HepG2 (cell line): ENCODE measurements around the gene ADGRB2. TPM values are rescaled to one million over a fixed set of nuclear protein-coding genes. Genes with fewer than 3 reads are reported as not detected.

Experiments used
- ATAC-seq: fragments of 200-7000 bp; cut with Tn5 transposase; 3 replicates; pipeline ENCODE4 v1.9.1; 2020; ENCODE audit warnings: mild to moderate bottlenecking, moderate library complexity
- BruUV-seq: library from RNA; stranded (reverse); fragments of 400-500 nt; replicated peaks from 2 replicates; lab custom pipeline; 2021; lab: Mats Ljungman, UMichigan
- CTCF ChIA-PET: fragments of 300-600 bp; formaldehyde crosslinking; extraction: SDS; loops from one replicate; lab custom pipeline; 2021; ENCODE audit warnings: low total read pairs, inconsistent platforms, low intra/inter-chr PET ratio; lab: Yijun Ruan, JAX
- POLR2A ChIA-PET: fragments of 350-600 bp; sonication (Branson Sonifier 250); formaldehyde crosslinking; loops from one replicate; lab custom pipeline; 2020; ENCODE audit warnings: antibody characterized with exemption, inconsistent platforms; lab: Yijun Ruan, JAX
- DNase-seq: peaks from one replicate; pipeline ENCODE4 v3.0.0-alpha.2; 2015; ENCODE audit warnings: low spot score
- FAIRE-seq: peaks from 3 replicates; lab custom pipeline; 2011; peaks lifted over from hg19 to GRCh38; lab: Jason Lieb, UNC
- H2AFZ ChIP-seq: one replicate; pipeline ENCODE4 v1.6.1; 2011; ENCODE audit warnings: low read length, inconsistent platforms
- H3K27ac ChIP-seq: fragments of 300-600 bp; 3 replicates; pipeline ENCODE4 v1.8.0; 2011; ENCODE audit warnings: mixed run types, mild to moderate bottlenecking, mixed read lengths, low read length, inconsistent platforms; ENCODE audit not compliant: insufficient read depth; ENCODE audit errors: extremely low read length
- H3K27me3 ChIP-seq, 2 experiments: fragments of 200-600 bp in 1 of 2; 2 replicates in 1 of 2; 3 replicates in 1 of 2; pipeline versions ENCODE4 v1.6.0 to v1.8.0; 2011; ENCODE audit warnings: low read length in 2 of 2, mild to moderate bottlenecking in 2 of 2, moderate library complexity in 2 of 2, inconsistent platforms in 1 of 2; ENCODE audit not compliant: insufficient read depth in 2 of 2, control insufficient read depth in 1 of 2
- H3K36me3 ChIP-seq, 2 experiments: fragments of 200-600 bp in 1 of 2; replicated peaks in 1 of 2; 2 replicates in 1 of 2; 3 replicates in 1 of 2; pipeline versions ENCODE4 v1.5.1 to v1.8.0; 2011; ENCODE audit warnings: low read length in 2 of 2, inconsistent platforms in 1 of 2; ENCODE audit not compliant: insufficient read depth in 2 of 2, control insufficient read depth in 1 of 2
- H3K4me1 ChIP-seq: 2 replicates; pipeline ENCODE4 v1.5.1; 2012; ENCODE audit warnings: low read length, inconsistent platforms; ENCODE audit not compliant: insufficient read depth
- H3K4me2 ChIP-seq: 2 replicates; pipeline ENCODE4 v1.6.0; 2011; ENCODE audit warnings: low read depth, low read length, inconsistent platforms
- H3K4me3 ChIP-seq, 3 experiments: fragments of 200-600 bp in 1 of 3; sonication (generic), shearing (Covaris generic) in 1 of 3; replicated peaks in 1 of 3; 2 replicates each; pipeline ENCODE4 v1.5.1; 2011 to 2016; ENCODE audit warnings: low read length in 3 of 3, inconsistent platforms in 2 of 3, low read depth in 2 of 3, mild to moderate bottlenecking in 2 of 3, control low read depth in 1 of 3, mixed read lengths in 1 of 3; ENCODE audit not compliant: insufficient read depth in 1 of 3
- H3K79me2 ChIP-seq: one replicate; pipeline ENCODE4 v1.6.1; 2011; ENCODE audit warnings: low read length, inconsistent platforms; ENCODE audit not compliant: insufficient read depth
- H3K9ac ChIP-seq: 2 replicates; pipeline ENCODE4 v1.6.0; 2011; ENCODE audit warnings: mild to moderate bottlenecking, low read depth, low read length, inconsistent platforms; ENCODE audit not compliant: insufficient read depth
- H3K9me3 ChIP-seq: 2 replicates; pipeline ENCODE4 v1.5.1; 2012; ENCODE audit warnings: mild to moderate bottlenecking, low read length
- H4K20me1 ChIP-seq: 2 replicates; pipeline ENCODE4 v1.6.0; 2011; ENCODE audit warnings: inconsistent platforms, mild to moderate bottlenecking, low read length, moderate library complexity; ENCODE audit not compliant: insufficient read depth
- GATAD1 ChIP-seq: IDR thresholded peaks from 2 replicates; pipeline ENCODE4 v1.6.1; 2016; ENCODE audit warnings: missing genetic modification reagents, missing compliant biosample characterization
- KDM4B ChIP-seq: sonication (generic); formaldehyde crosslinking; IDR thresholded peaks from 2 replicates; pipeline ENCODE4 v1.4.0; 2020; ENCODE audit warnings: missing genetic modification reagents
- MEIS2 ChIP-seq: sonication (generic); formaldehyde crosslinking; IDR thresholded peaks from 2 replicates; pipeline ENCODE4 v1.9.0; 2021; ENCODE audit warnings: mild to moderate bottlenecking, missing genetic modification reagents
- PCBP1 ChIP-seq: fragments of 200-400 bp; formaldehyde crosslinking; IDR thresholded peaks from 2 replicates; pipeline ENCODE4 v1.6.1; 2017; ENCODE audit warnings: mild to moderate bottlenecking, low read depth, low read length, borderline replicate concordance
- PCBP2 ChIP-seq: fragments of 200-400 bp; formaldehyde crosslinking; optimal IDR thresholded peaks from 2 replicates; pipeline ENCODE3; 2018; ENCODE audit warnings: low read length, low read depth; ENCODE audit not compliant: poor library complexity, severe bottlenecking
- ZFP36 ChIP-seq: fragments of 150-350 bp; IDR thresholded peaks from 2 replicates; pipeline ENCODE4 v1.6.1; 2018; ENCODE audit warnings: borderline replicate concordance, low read length, low read depth; ENCODE audit not compliant: partially characterized antibody
- ZMAT3 ChIP-seq: sonication (generic); formaldehyde crosslinking; conservative IDR thresholded peaks from 2 replicates; pipeline ENCODE4 v1.7.0; 2021; ENCODE audit warnings: missing genetic modification reagents
- ZMYM3 ChIP-seq: sonication (generic); formaldehyde crosslinking; IDR thresholded peaks from 2 replicates; pipeline ENCODE4 v1.5.1; 2020; ENCODE audit warnings: mild to moderate bottlenecking, missing genetic modification reagents
- ZNF576 ChIP-seq: sonication (generic); formaldehyde crosslinking; IDR thresholded peaks from 2 replicates; pipeline ENCODE4 v1.4.0; 2020; ENCODE audit warnings: mild to moderate bottlenecking, missing genetic modification reagents
- ZNF788 ChIP-seq: sonication (generic); formaldehyde crosslinking; IDR thresholded peaks from 2 replicates; pipeline ENCODE4 v1.5.0; 2020; ENCODE audit warnings: mild to moderate bottlenecking, missing genetic modification reagents, borderline replicate concordance
- WGBS: methylation state at CpG from one replicate; pipeline ENCODE4 v1.1.6; 2017; ENCODE audit warnings: low lambda C conversion rate; 5-methylcytosine and 5-hydroxymethylcytosine counted together
- in situ Hi-C: cut with HindIII; loops from 2 replicates; pipeline ENCODE4 v1.10.0; 2017; ENCODE audit warnings: low pct_unique_long_range_greater_than_20kb; ENCODE audit not compliant: extremely low pct_ligation_motif_present
- intact Hi-C: fragments of 100-400 bp; cut with micrococcal nuclease; formaldehyde crosslinking; loops from one replicate; pipeline ENCODE4 v1.10.0; 2022; ENCODE audit not compliant: unreplicated experiment
- polyA plus RNA-seq, 8 experiments: library from polyadenylated mRNA; depleted of rRNA in 3 of 8; stranded (reverse) in 7 of 8; unstranded in 1 of 8; fragments of >200 nt; fragmentation: Illumina TruSeq in 4 of 8; extraction: Trizol in 4 of 8; gene quantifications; 2 replicates each; pipeline versions ENCODE4 v1.2.1 to v1.2.3, GENCODE V29; 2011 to 2016; ENCODE audit warnings: low read depth in 4 of 8, missing spikeins in 1 of 8, mixed read lengths in 1 of 8; ENCODE audit not compliant: insufficient read depth in 1 of 8
- total RNA-seq, 5 experiments: library from RNA; depleted of rRNA; stranded (reverse); fragments of >200 nt; fragmentation: Illumina TruSeq; extraction: Trizol; gene quantifications; 2 replicates each; pipeline ENCODE4 v1.2.3, GENCODE V29; 2016; ENCODE audit warnings: low read depth in 1 of 5

ADGRB2 gene
- total and polyA plus RNA-seq, 2 of the 13 experiments (the other 11 are each of a cell fraction or from before 2014, with no cell fraction given) = 0.03 to 0.09 TPM

- TF ChIP-seq KDM4B (CRISPR knock-in tag) = no peak
- TF ChIP-seq ZMYM3 (CRISPR knock-in tag) = no peak
- TF ChIP-seq, all 625 proteins: peak for 0
Measured at GRCh38 chr1:31797216-31797615, 33.1 kb upstream of the ADGRB2 start (continued).

- no peak for FAIRE-seq
- H4K20me1 ChIP-seq = no peaks in the 10 kb centered on the region
- POLR2A ChIA-PET = no interaction called here
- no peaks in the 10 kb centered on the region for H3K4me1 ChIP-seq
- H3K4me2 ChIP-seq = no peak overlapping the region
- DNase-seq = no peak
- no peak overlapping the region for H2AFZ ChIP-seq
- ATAC-seq = no peak
- H3K27ac ChIP-seq = no peak overlapping the region
- H3K79me2 ChIP-seq = no peaks in the 10 kb centered on the region
- intact Hi-C loops = no loop called here
- CTCF ChIA-PET = no interaction called here
- H3K9ac ChIP-seq = no peak overlapping the region
- H3K4me3 ChIP-seq = no peak overlapping the region
- in situ Hi-C loops = no loop called here
- WGBS = 52% methylated on average over 7 of the region's 7 CpGs
- H3K36me3 ChIP-seq = no peaks in the 10 kb centered on the region
- no peaks in the 10 kb centered on the region for H3K9me3 ChIP-seq
- H3K27me3 ChIP-seq = peaks cover 6 to 44% of the 10 kb centered on the region in 2 experiments; a peak in 4 of 5 replicates
- TF ChIP-seq ZFP36 = peak; percentile 73
- no peak for TF ChIP-seq ZNF788
- no TSS peak for BruUV-seq
Measured at GRCh38 chr1:31796707-31797106, 32.6 kb upstream of the ADGRB2 start.

GRCh38 chr1:31795801-31796621 is 31.9 kb upstream of the ADGRB2 start:
- Histone ChIP-seq H3K79me2 (no peaks in the 10 kb centered on the region), H3K9ac (no peak overlapping the region), H2AFZ (no peak overlapping the region)
- TF ChIP-seq MEIS2 (CRISPR knock-in tag) = no peak
- no peak for TF ChIP-seq ZMAT3
- no peak for TF ChIP-seq GATAD1 (CRISPR knock-in tag)
- TF ChIP-seq ZNF576 (CRISPR knock-in tag) = no peak
- no peak for TF ChIP-seq PCBP1
- no peak for TF ChIP-seq PCBP2
- TF ChIP-seq, all 625 proteins: peak for 0
- DNase-seq (no peak), FAIRE-seq (no peak), ATAC-seq (no peak)
- Histone ChIP-seq H3K36me3 (no peaks in the 10 kb centered on the region), H4K20me1 (no peaks in the 10 kb centered on the region), H3K4me3 (no peak overlapping the region), H3K27ac (no peak overlapping the region), H3K27me3 (peaks cover 6 to 48% of the 10 kb centered on the region in 2 experiments; a peak in 4 of 5 replicates), H3K4me1 (no peaks in the 10 kb centered on the region), H3K9me3 (no peaks in the 10 kb centered on the region), H3K4me2 (no peak overlapping the region)
- POLR2A ChIA-PET = no interaction called here
- CTCF ChIA-PET = no interaction called here
- intact Hi-C loops (no loop called here), in situ Hi-C loops (no loop called here)
- WGBS = 36% methylated on average over 3 of the region's 13 CpGs
- no TSS peak for BruUV-seq
